Mesenchymal stem cell (in vitro differentiated cells and primary cell): ENCODE results near the gene BORCS8.

Experiments used
- DNase-seq: peaks from one replicate; pipeline ENCODE4 v3.0.0-alpha.2; 2013
- H2AFZ ChIP-seq: one replicate; pipeline ENCODE4 v1.6.1; 2013; ENCODE audit warnings: low read depth, mild to moderate bottlenecking, control low read depth, inconsistent platforms, low read length, moderate library complexity
- H2AK5ac ChIP-seq: 2 replicates; pipeline ENCODE4 v1.6.1; 2013; ENCODE audit warnings: low read length, moderate library complexity, mild to moderate bottlenecking, inconsistent platforms; ENCODE audit not compliant: severe bottlenecking
- H2BK120ac ChIP-seq: one replicate; pipeline ENCODE4 v1.6.1; 2013; ENCODE audit warnings: low read depth, mild to moderate bottlenecking, inconsistent platforms, low read length, moderate library complexity
- H2BK12ac ChIP-seq, 2 experiments: one replicate each; pipeline ENCODE4 v1.6.1; 2013; ENCODE audit warnings: inconsistent platforms in 2 of 2, low read length in 2 of 2, mild to moderate bottlenecking in 2 of 2, moderate library complexity in 2 of 2, control low read depth in 1 of 2
- H2BK15ac ChIP-seq: one replicate; pipeline ENCODE4 v1.6.1; 2013; ENCODE audit warnings: mild to moderate bottlenecking, low read depth, inconsistent platforms; ENCODE audit not compliant: poor library complexity, severe bottlenecking
- H2BK5ac ChIP-seq: 2 replicates; pipeline ENCODE4 v1.6.1; 2013; ENCODE audit warnings: low read depth, mild to moderate bottlenecking, low read length, control low read depth, inconsistent platforms; ENCODE audit not compliant: poor library complexity, severe bottlenecking
- H3K14ac ChIP-seq, 2 experiments: one replicate each; pipeline ENCODE4 v1.6.1; 2013; ENCODE audit warnings: inconsistent platforms in 2 of 2, low read length in 2 of 2, control low read depth in 1 of 2, mild to moderate bottlenecking in 1 of 2, moderate library complexity in 1 of 2
- H3K18ac ChIP-seq, 2 experiments: one replicate each; pipeline ENCODE4 v1.6.1; 2013; ENCODE audit warnings: inconsistent platforms in 2 of 2, low read length in 2 of 2, control low read depth in 1 of 2, low read depth in 1 of 2, mild to moderate bottlenecking in 1 of 2
- H3K23ac ChIP-seq, 2 experiments: one replicate each; pipeline ENCODE4 v1.6.1; 2013; ENCODE audit warnings: inconsistent platforms in 2 of 2, low read length in 2 of 2, mild to moderate bottlenecking in 2 of 2, moderate library complexity in 2 of 2, control low read depth in 1 of 2
- H3K27ac ChIP-seq: 2 replicates; pipeline ENCODE4 v1.5.1; 2013; ENCODE audit warnings: mild to moderate bottlenecking, moderate library complexity, low read length, control low read depth, inconsistent platforms; ENCODE audit not compliant: poor library complexity, severe bottlenecking
- H3K27me3 ChIP-seq, 2 experiments: 2 replicates each; pipeline versions ENCODE4 v1.6.1 to v1.7.0; 2013; ENCODE audit warnings: low read length in 2 of 2, mild to moderate bottlenecking in 2 of 2, moderate library complexity in 2 of 2, control low read depth in 1 of 2, inconsistent platforms in 1 of 2; ENCODE audit not compliant: control insufficient read depth in 1 of 2, insufficient read depth in 1 of 2
- H3K36me3 ChIP-seq, 2 experiments: 2 replicates each; pipeline versions ENCODE4 v1.6.1 to v1.7.0; 2013; ENCODE audit warnings: low read length in 2 of 2, control low read depth in 1 of 2, inconsistent platforms in 1 of 2, low read depth in 1 of 2, mild to moderate bottlenecking in 1 of 2; ENCODE audit not compliant: insufficient read depth in 2 of 2, control insufficient read depth in 1 of 2
- H3K4ac ChIP-seq, 2 experiments: one replicate each; pipeline ENCODE4 v1.6.1; 2013; ENCODE audit warnings: inconsistent platforms in 2 of 2, low read length in 2 of 2, mild to moderate bottlenecking in 2 of 2, moderate library complexity in 2 of 2, control low read depth in 1 of 2, low read depth in 1 of 2
- H3K4me1 ChIP-seq: 2 replicates; pipeline ENCODE4 v1.6.1; 2013; ENCODE audit warnings: low read depth, low read length, control low read depth; ENCODE audit not compliant: control insufficient read depth, insufficient read depth
- H3K4me2 ChIP-seq: 2 replicates; pipeline ENCODE4 v1.6.1; 2013; ENCODE audit warnings: low read length, mild to moderate bottlenecking, inconsistent platforms; ENCODE audit not compliant: poor library complexity, severe bottlenecking
- H3K4me3 ChIP-seq, 2 experiments: 2 replicates each; pipeline versions ENCODE4 v1.5.1 to v1.7.0; 2013; ENCODE audit warnings: low read length in 2 of 2, mild to moderate bottlenecking in 2 of 2, control low read depth in 1 of 2, low read depth in 1 of 2; ENCODE audit not compliant: insufficient read depth in 1 of 2
- H3K79me1 ChIP-seq: replicated peaks from 2 replicates; pipeline ENCODE4 v1.6.1; 2013; ENCODE audit warnings: mild to moderate bottlenecking, control low read depth, low read length, inconsistent platforms; ENCODE audit not compliant: poor library complexity, severe bottlenecking
- H3K9ac ChIP-seq: 2 replicates; pipeline ENCODE4 v1.7.0; 2013; ENCODE audit warnings: mild to moderate bottlenecking, low read length, moderate library complexity
- H3K9me3 ChIP-seq: 2 replicates; pipeline ENCODE4 v1.7.0; 2013; ENCODE audit warnings: mild to moderate bottlenecking, low read length; ENCODE audit not compliant: control insufficient read depth
- H4K8ac ChIP-seq: one replicate; pipeline ENCODE4 v1.6.1; 2013; ENCODE audit warnings: inconsistent platforms, mild to moderate bottlenecking, low read length, moderate library complexity
- H4K91ac ChIP-seq: one replicate; pipeline ENCODE4 v1.6.1; 2013; ENCODE audit warnings: mild to moderate bottlenecking, low read length, inconsistent platforms
- WGBS: methylation state at CpG from one replicate; pipeline ENCODE4 v1.1.7; 2013; ENCODE audit warnings: mixed read lengths; 5-methylcytosine and 5-hydroxymethylcytosine counted together

BORCS8 gene

DNA sequence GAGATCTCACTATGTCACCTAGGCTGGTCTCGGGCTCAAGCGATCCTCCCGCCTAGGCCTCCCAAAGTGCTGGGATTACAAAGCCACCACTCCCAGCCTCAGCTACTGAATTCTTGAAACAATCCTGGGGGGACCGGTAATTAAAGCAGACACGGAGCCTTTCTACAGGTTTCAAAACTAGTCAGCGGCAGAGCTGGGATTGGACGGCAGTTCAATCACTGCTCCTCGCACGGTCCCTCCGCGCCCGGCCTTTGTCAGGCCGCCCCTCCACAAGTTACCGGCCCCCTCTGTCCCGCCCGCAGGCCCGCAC lies 229 bp downstream of the BORCS8 start:
- Histone ChIP-seq H3K79me1 (peaks cover 27% of the 10 kb centered on the region), H3K27me3 (no peaks in the 10 kb centered on the region), H3K9ac (peak overlapping the region; percentile 99), H4K8ac (peak overlapping the region; percentile 47), H4K91ac (no peak overlapping the region), H3K18ac (no peak overlapping the region), H3K4me1 (peaks cover 20% of the 10 kb centered on the region), H2BK12ac (no peak overlapping the region), H3K4me3 (peak overlapping the region; percentile 79 to 92), H3K27ac (peak overlapping the region; percentile 97), H3K9me3 (no peaks in the 10 kb centered on the region), H3K4me2 (peak overlapping the region; percentile 78), H2BK5ac (no peak overlapping the region), H2BK15ac (no peak overlapping the region), H2BK120ac (no peak overlapping the region), H2AK5ac (no peak overlapping the region), H3K14ac (no peak overlapping the region), H2AFZ (no peak overlapping the region), H3K4ac (peak overlapping the region; percentile 7 to 84), H3K23ac (no peak overlapping the region), H3K36me3 (peaks cover 14 to 22% of the 10 kb centered on the region in 2 experiments)
- under 1% methylated on average over 17 of the region's 17 CpGs for WGBS
- no peak for DNase-seq

DNA sequence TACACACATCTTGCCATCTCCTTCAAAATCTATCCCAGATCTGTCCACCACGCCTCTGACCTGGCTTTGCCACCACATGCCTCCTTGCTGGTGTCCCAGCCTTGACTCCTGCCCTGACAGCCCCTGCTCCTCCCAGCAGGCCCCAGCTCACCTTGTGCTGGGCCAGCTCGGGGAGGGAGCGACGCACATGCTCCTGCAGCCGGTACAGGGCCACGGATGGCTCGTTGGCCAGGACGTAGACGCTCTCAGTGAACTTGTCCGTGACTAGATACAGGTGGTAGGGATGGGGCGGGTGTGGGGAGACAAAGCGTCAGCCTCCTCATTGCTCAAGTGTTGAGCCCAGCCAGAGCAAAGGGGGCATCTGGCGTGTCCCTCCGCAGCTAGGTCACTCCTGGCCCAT lies 5.2 kb downstream of the BORCS8 start:
- H3K18ac ChIP-seq: no peak overlapping the region
- H3K27ac ChIP-seq: no peak overlapping the region
- H3K4me2 ChIP-seq: no peak overlapping the region
- H2BK12ac ChIP-seq: no peak overlapping the region
- WGBS: 95% methylated on average over 14 of the region's 14 CpGs
- H4K8ac ChIP-seq: no peak overlapping the region
- no peak overlapping the region for H3K9ac ChIP-seq
- H3K23ac ChIP-seq: no peak overlapping the region
- DNase-seq: no peak
- no peak overlapping the region for H3K4ac ChIP-seq
- H3K36me3 ChIP-seq: peaks cover 31 to 36% of the 10 kb centered on the region in 2 experiments
- peak overlapping the region in 1 of 2 experiments; percentile 12 for H3K4me3 ChIP-seq
- no peak overlapping the region for H2BK5ac ChIP-seq
- H2BK120ac ChIP-seq: no peak overlapping the region
- no peaks in the 10 kb centered on the region for H3K27me3 ChIP-seq
- no peak overlapping the region for H3K14ac ChIP-seq
- H3K4me1 ChIP-seq: peaks cover 13% of the 10 kb centered on the region
- H3K9me3 ChIP-seq: no peaks in the 10 kb centered on the region
- H4K91ac ChIP-seq: no peak overlapping the region
- peaks cover 43% of the 10 kb centered on the region for H3K79me1 ChIP-seq
- H2AK5ac ChIP-seq: no peak overlapping the region
- H2AFZ ChIP-seq: no peak overlapping the region
- H2BK15ac ChIP-seq: no peak overlapping the region

DNA sequence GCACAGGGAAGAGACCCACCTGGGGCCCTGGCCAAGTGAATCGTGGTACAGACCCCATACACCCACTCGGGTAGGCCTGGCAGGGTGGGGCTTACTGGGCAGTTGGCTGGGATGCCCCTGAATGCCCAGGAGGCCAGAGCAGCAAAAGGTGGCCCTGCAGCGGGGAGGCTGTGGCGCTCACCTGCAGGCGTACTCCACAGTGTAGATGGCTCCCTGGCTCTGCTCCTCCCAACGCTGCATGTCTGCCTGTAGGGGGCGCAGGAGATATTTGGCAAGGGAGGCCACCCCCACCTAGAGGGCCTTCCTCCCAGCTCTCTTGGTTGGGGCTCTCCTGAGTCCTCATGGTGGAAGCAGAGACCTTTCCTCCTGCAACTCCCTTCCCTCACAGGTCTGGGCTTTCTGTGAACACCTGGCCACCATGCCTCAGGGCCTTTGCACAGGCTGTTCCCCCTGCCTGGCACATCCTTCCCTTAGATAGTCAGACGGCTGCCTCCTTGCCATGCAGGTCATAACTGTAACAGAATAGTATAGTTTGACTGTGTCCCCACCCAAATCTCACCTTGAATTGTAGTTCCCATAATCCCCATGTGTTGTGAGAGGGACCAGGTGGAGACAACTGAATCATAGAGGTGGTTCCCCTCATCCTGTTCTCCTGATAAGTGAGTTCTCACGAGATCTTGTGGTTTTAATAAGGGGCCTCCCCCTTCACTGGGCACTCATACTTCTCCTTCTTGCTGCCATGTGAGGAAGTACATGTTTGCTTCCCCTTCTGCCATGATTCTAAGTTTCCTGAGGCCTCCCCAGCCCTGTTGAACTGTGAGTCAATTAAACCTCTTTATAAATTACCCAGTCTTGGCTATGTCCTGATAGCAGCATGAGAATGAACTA lies 5.9 kb downstream of the BORCS8 start:
- no peak overlapping the region for H3K14ac ChIP-seq
- 64% methylated on average over 9 of the region's 9 CpGs for WGBS
- DNase-seq: peak; percentile 54
- H3K4me1 ChIP-seq: peaks cover 11% of the 10 kb centered on the region
- no peak overlapping the region for H2AFZ ChIP-seq
- no peak overlapping the region for H2BK12ac ChIP-seq
- H3K9ac ChIP-seq: no peak overlapping the region
- no peak overlapping the region for H2BK5ac ChIP-seq
- H2BK15ac ChIP-seq: no peak overlapping the region
- H4K91ac ChIP-seq: no peak overlapping the region
- no peak overlapping the region for H3K4me3 ChIP-seq
- H3K27me3 ChIP-seq: no peaks in the 10 kb centered on the region
- H3K23ac ChIP-seq: no peak overlapping the region
- peaks cover 43% of the 10 kb centered on the region for H3K79me1 ChIP-seq
- H2BK120ac ChIP-seq: no peak overlapping the region
- no peak overlapping the region for H3K4me2 ChIP-seq
- H3K4ac ChIP-seq: peak overlapping the region in 1 of 2 experiments; percentile 13
- H2AK5ac ChIP-seq: no peak overlapping the region
- H3K36me3 ChIP-seq: peaks cover 37 to 43% of the 10 kb centered on the region in 2 experiments
- H4K8ac ChIP-seq: no peak overlapping the region
- no peak overlapping the region for H3K18ac ChIP-seq
- H3K9me3 ChIP-seq: no peaks in the 10 kb centered on the region
- H3K27ac ChIP-seq: no peak overlapping the region

DNA sequence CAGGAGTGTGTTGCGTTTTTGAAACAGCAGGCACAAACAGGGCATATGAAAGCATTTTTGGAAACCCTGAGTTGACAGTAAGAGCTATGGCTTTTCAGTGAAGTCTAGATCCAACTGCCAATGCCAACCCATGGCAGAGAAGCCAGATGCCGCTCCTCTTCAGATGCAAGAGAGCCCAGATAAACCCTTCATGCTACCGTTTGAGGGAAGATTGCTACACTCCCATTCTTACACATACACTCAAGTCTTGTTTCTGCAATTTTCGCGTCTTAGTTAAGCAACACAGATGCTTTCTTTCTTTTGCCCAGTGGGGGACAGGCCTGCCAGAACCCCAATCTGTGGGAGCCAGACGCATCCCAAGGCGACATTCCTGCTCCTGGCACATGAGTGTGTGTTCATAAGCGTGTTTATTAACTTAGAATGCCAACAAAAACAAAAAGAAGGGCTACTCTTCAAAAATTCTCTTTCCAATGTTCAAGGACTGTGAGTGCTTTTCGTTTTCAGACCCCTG lies 10.4 kb downstream of the BORCS8 start:
- Histone ChIP-seq H3K18ac (no peak overlapping the region), H2AFZ (no peak overlapping the region), H3K27ac (no peak overlapping the region), H4K91ac (no peak overlapping the region), H3K4ac (no peak overlapping the region), H3K27me3 (no peaks in the 10 kb centered on the region), H2BK15ac (no peak overlapping the region), H2BK120ac (no peak overlapping the region), H2BK12ac (no peak overlapping the region), H3K14ac (no peak overlapping the region), H3K4me3 (no peak overlapping the region), H3K4me1 (no peaks in the 10 kb centered on the region), H3K36me3 (peaks cover 60 to 65% of the 10 kb centered on the region in 2 experiments), H2AK5ac (no peak overlapping the region), H3K79me1 (peaks cover 19% of the 10 kb centered on the region), H3K9me3 (peaks cover 6% of the 10 kb centered on the region), H3K4me2 (no peak overlapping the region), H3K9ac (no peak overlapping the region), H4K8ac (no peak overlapping the region), H2BK5ac (no peak overlapping the region), H3K23ac (no peak overlapping the region)
- no peak for DNase-seq
- 96% methylated on average over 9 of the region's 9 CpGs for WGBS
